GM23338 (cell line): ENCODE data around the gene ANKRD11. TPM values are rescaled to one million over a fixed set of nuclear protein-coding genes. Genes with fewer than 3 reads are reported as not detected.

Source experiments
- ATAC-seq: fragments of 200-7000 bp; cut with Tn5 transposase; 3 replicates; pipeline ENCODE4 v1.9.1; 2020
- DNase-seq: peaks from one replicate; pipeline ENCODE4 v3.0.0-alpha.2; 2015; ENCODE audit warnings: low spot score
- H2AFZ ChIP-seq: fragments of 200-600 bp; sonication (generic); 2 replicates; pipeline ENCODE4 v1.8.0; 2016; ENCODE audit warnings: antibody characterized with exemption, mild to moderate bottlenecking, moderate library complexity
- H3F3A ChIP-seq: fragments of 200-600 bp; sonication (generic); replicated peaks from 2 replicates; pipeline ENCODE4 v1.8.0; 2017; ENCODE audit warnings: antibody characterized with exemption, mixed run types, low read depth
- H3K27ac ChIP-seq: fragments of 200-600 bp; sonication (generic); 2 replicates; pipeline ENCODE4 v1.6.1; 2016; ENCODE audit warnings: low read depth
- H3K27me3 ChIP-seq: fragments of 200-600 bp; sonication (generic); 2 replicates; pipeline ENCODE4 v1.8.0; 2016; ENCODE audit warnings: mild to moderate bottlenecking, mixed run types, moderate library complexity; ENCODE audit not compliant: insufficient read depth
- H3K36me3 ChIP-seq: fragments of 200-600 bp; sonication (generic); 2 replicates; pipeline ENCODE4 v1.8.0; 2016; ENCODE audit warnings: mild to moderate bottlenecking; ENCODE audit not compliant: insufficient read depth
- H3K4me1 ChIP-seq: fragments of 200-600 bp; sonication (generic); 2 replicates; pipeline ENCODE4 v1.8.0; 2016; ENCODE audit warnings: mild to moderate bottlenecking, moderate library complexity; ENCODE audit not compliant: insufficient read depth
- H3K4me2 ChIP-seq: fragments of 200-600 bp; sonication (generic); 2 replicates; pipeline ENCODE4 v1.7.1; 2017; ENCODE audit warnings: mixed run types
- H3K4me3 ChIP-seq: fragments of 200-600 bp; sonication (generic); 2 replicates; pipeline ENCODE4 v1.6.1; 2016; ENCODE audit warnings: mixed run types
- H3K79me2 ChIP-seq: fragments of 200-600 bp; sonication (generic); replicated peaks from 2 replicates; pipeline ENCODE4 v1.8.0; 2017; ENCODE audit warnings: mild to moderate bottlenecking; ENCODE audit not compliant: insufficient read depth
- H3K9me2 ChIP-seq: fragments of 200-600 bp; sonication (generic); 2 replicates; pipeline ENCODE4 v1.8.0; 2017; ENCODE audit not compliant: insufficient read depth
- H4K20me1 ChIP-seq: fragments of 200-600 bp; sonication (generic); replicated peaks from 2 replicates; pipeline ENCODE4 v1.8.0; 2017; ENCODE audit warnings: mild to moderate bottlenecking; ENCODE audit not compliant: insufficient read depth
- H3K27ac Mint-ChIP-seq: 2 replicates; pipeline ENCODE4 v1.8.0; 2020; ENCODE audit warnings: inconsistent platforms, mild to moderate bottlenecking, moderate library complexity, mixed read lengths
- H3K27me3 Mint-ChIP-seq: 3 replicates; pipeline ENCODE4 v1.8.0; 2022; ENCODE audit warnings: low read depth, mild to moderate bottlenecking, moderate library complexity, mixed read lengths, inconsistent platforms; ENCODE audit not compliant: insufficient read depth, poor library complexity
- H3K36me3 Mint-ChIP-seq: 3 replicates; pipeline ENCODE4 v1.8.0; 2021; ENCODE audit warnings: low read depth, mild to moderate bottlenecking, inconsistent platforms, moderate library complexity, mixed read lengths
- H3K4me1 Mint-ChIP-seq: 3 replicates; pipeline ENCODE4 v1.8.0; 2020; ENCODE audit warnings: mild to moderate bottlenecking, inconsistent platforms, mixed read lengths
- H3K4me3 Mint-ChIP-seq: 3 replicates; pipeline ENCODE4 v1.8.0; 2021; ENCODE audit warnings: moderate library complexity, mild to moderate bottlenecking, inconsistent platforms, mixed read lengths
- H3K9me3 Mint-ChIP-seq: 3 replicates; pipeline ENCODE4 v1.8.0; 2020; ENCODE audit warnings: moderate library complexity, mild to moderate bottlenecking, inconsistent platforms, mixed read lengths
- CREB1 ChIP-seq: fragments of 250-450 bp; sonication (Bioruptor Pico); IDR thresholded peaks from 2 replicates; pipeline ENCODE4 v1.5.0; 2020; ENCODE audit warnings: low read depth, mild to moderate bottlenecking, moderate library complexity
- CTCF ChIP-seq, 2 experiments: fragments of 200-600 bp in 1 of 2; sonication (generic) in 1 of 2; conservative IDR thresholded peaks; 2 replicates each; pipeline versions ENCODE4 v1.5.1 to v1.6.1; 2016 to 2017; ENCODE audit warnings: antibody characterized with exemption in 2 of 2, low read depth in 2 of 2, mild to moderate bottlenecking in 2 of 2, moderate library complexity in 1 of 2
- ETS1 ChIP-seq: IDR thresholded peaks from 2 replicates; pipeline ENCODE4 v1.6.1; 2016; ENCODE audit warnings: antibody characterized with exemption
- EZH2 ChIP-seq: fragments of 200-600 bp; sonication (generic); IDR thresholded peaks from one replicate; pipeline ENCODE4 v1.8.0; 2017; ENCODE audit warnings: antibody characterized with exemption, mild to moderate bottlenecking, low read depth; ENCODE audit not compliant: unreplicated experiment
- EZH2phosphoT487 ChIP-seq: fragments of 200-600 bp; sonication (generic); IDR thresholded peaks from one replicate; pipeline ENCODE4 v1.8.1; 2018; ENCODE audit warnings: antibody characterized with exemption; ENCODE audit not compliant: unreplicated experiment
- JUNB ChIP-seq: IDR thresholded peaks from one replicate; pipeline ENCODE4 v1.6.1; 2016; ENCODE audit warnings: antibody characterized with exemption; ENCODE audit not compliant: unreplicated experiment
- NANOG ChIP-seq: IDR thresholded peaks from 2 replicates; pipeline ENCODE4 v1.6.1; 2016; ENCODE audit warnings: antibody characterized with exemption, borderline replicate concordance
- POLR2AphosphoS5 ChIP-seq: IDR thresholded peaks from 2 replicates; pipeline ENCODE4 v1.6.1; 2016; ENCODE audit warnings: antibody characterized with exemption, low read depth
- REST ChIP-seq: IDR thresholded peaks from one replicate; pipeline ENCODE4 v1.6.1; 2018; ENCODE audit warnings: antibody characterized with exemption; ENCODE audit not compliant: unreplicated experiment
- STAT1 ChIP-seq: IDR thresholded peaks from one replicate; pipeline ENCODE4 v1.6.1; 2016; ENCODE audit warnings: antibody characterized with exemption; ENCODE audit not compliant: unreplicated experiment
- ZNF114 ChIP-seq: fragments of 250-450 bp; sonication (Bioruptor Pico); IDR thresholded peaks from 2 replicates; pipeline ENCODE4 v1.5.0; 2020; ENCODE audit warnings: mild to moderate bottlenecking, moderate library complexity
- ZNF331 ChIP-seq: fragments of 250-450 bp; sonication (Bioruptor Pico); IDR thresholded peaks from 2 replicates; pipeline ENCODE4 v1.5.0; 2020; ENCODE audit warnings: low read depth, mild to moderate bottlenecking, moderate library complexity
- ZNF462 ChIP-seq: fragments of 250-450 bp; sonication (Bioruptor Pico); IDR thresholded peaks from 2 replicates; pipeline ENCODE4 v1.5.0; 2020; ENCODE audit warnings: mild to moderate bottlenecking, moderate library complexity
- polyA plus RNA-seq: library from polyadenylated mRNA; unstranded; fragments of >200 nt; fragmentation: Nextera tagmentation; extraction: Ambion mirVana; gene quantifications from 2 replicates; pipeline ENCODE4 v1.2.1, GENCODE V29; 2016
- total RNA-seq: library from RNA; depleted of rRNA; stranded (reverse); fragments of >200 nt; shearing (Covaris generic); gene quantifications from 2 replicates; pipeline ENCODE4 v1.2.3, GENCODE V29; 2014

ANKRD11 gene
- total and polyA plus RNA-seq, 2 experiments from 2014 or later = 130 to 159 TPM

- Histone ChIP-seq H3F3A (peaks cover 7% of the 10 kb centered on the region; the same call in 1 of the 2 replicates), H3K4me1 (peaks cover 21% of the 10 kb centered on the region), H3K36me3 (no peaks in the 10 kb centered on the region), H2AFZ (no peak overlapping the region), H3K4me2 (no peak overlapping the region), H3K9me2 (no peaks in the 10 kb centered on the region), H3K27ac (0 out of 2 replicates have a peak overlapping the region, but pooled peaks have one; percentile 59), H3K79me2 (peaks cover 100% of the 10 kb centered on the region), H3K27me3 (no peaks in the 10 kb centered on the region), H3K4me3 (no peak overlapping the region), H4K20me1 (peaks cover 70% of the 10 kb centered on the region)
- Mint-ChIP-seq H3K4me1 (peaks cover 52% of the 10 kb centered on the region), H3K27me3 (peaks cover 10% of the 10 kb centered on the region), H3K27ac (peak overlapping the region; percentile 85), H3K4me3 (no peak overlapping the region), H3K9me3 (no peaks in the 10 kb centered on the region), H3K36me3 (peaks cover 2% of the 10 kb centered on the region; the same call in 1 of the 3 replicates)
- ATAC-seq (no peak), DNase-seq (no peak)
- TF ChIP-seq NANOG (no peak), JUNB (no peak), EZH2phosphoT487 (no peak), REST (no peak), EZH2 (no peak), ETS1 (no peak), CREB1 (CRISPR knock-in tag) (no peak), CTCF (conservative IDR thresholded peaks at IDR 0.05; ENCODE audit: low read depth in 2 of 2) (no peak), POLR2AphosphoS5 (no peak), ZNF114 (CRISPR knock-in tag) (no peak), STAT1 (no peak), ZNF462 (CRISPR knock-in tag) (no peak), ZNF331 (CRISPR knock-in tag) (no peak)
These were observed 155.9 kb downstream of the ANKRD11 start for GRCh38 chr16:89334461-89334860.
